ENCODE measurements around the gene ZNF76.

ZNF76 gene

DNA sequence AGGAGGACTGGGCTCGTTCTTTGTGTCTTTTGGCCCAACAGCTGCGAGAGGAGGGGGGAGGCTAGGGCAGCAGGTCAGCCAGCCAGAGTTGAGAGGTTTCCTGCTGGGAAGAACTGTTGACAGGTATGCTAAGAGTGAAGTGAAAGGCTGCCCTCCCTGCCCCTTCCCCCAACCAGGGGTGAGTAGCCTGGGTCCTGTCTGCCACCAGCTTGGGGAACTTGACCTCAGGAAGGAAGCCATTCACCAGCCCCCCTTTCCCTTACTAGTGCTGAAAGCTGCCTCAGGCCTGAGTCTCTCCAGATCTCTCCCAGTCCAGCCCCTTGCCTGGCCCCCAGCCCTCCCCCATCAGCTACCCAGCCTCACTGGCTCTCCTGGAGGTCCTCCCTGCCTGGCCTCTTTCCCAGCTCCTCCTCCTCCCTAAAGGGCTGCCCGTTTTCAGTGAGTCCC lies 20.7 kb upstream of the ZNF76 start:
- DNase-seq = no peak

GRCh38 chr6:35239581-35239980 lies 20.0 kb upstream of the ZNF76 start:
- DNase-seq = no peak

DNA sequence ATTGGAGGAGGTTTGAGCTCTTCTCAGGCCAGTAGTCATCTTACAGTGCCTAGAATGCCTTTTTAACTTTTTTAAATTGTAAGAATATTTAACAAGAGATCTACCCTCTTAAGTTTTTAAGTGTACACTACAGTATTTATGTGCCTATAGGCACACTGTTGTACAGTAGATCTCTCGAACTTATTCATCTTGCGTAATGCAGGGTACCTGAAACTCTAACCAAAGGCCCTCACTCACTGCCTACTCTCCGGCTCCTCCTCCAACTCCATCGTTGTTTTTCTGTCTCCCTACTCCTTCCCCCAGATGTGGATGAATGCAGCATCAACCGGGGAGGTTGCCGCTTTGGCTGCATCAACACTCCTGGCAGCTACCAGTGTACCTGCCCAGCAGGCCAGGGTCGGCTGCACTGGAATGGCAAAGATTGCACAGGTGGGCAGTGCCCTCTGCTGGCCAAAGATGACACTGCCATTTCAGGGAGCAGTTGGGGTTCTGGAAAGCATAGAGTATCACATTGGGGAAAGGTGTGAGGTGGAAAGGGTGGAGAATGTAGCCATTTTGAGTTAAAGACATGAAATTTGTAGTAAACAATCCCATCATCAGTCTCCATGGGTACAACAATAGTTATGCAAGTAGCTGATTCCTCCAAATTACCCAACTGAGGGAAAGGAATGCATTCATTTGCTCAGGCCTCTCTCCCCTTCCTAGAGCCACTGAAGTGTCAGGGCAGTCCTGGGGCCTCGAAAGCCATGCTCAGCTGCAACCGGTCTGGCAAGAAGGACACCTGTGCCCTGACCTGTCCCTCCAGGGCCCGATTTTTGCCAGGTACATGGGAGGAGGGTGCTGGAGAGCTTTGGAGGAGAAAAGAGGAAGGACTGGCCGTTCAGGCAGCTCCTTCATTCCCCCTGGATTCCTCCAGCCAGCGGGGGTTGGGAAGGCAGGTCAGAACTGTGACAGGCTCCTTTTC lies 18.4 kb upstream of the ZNF76 start:
- DNase-seq = peak; percentile 82

DNA sequence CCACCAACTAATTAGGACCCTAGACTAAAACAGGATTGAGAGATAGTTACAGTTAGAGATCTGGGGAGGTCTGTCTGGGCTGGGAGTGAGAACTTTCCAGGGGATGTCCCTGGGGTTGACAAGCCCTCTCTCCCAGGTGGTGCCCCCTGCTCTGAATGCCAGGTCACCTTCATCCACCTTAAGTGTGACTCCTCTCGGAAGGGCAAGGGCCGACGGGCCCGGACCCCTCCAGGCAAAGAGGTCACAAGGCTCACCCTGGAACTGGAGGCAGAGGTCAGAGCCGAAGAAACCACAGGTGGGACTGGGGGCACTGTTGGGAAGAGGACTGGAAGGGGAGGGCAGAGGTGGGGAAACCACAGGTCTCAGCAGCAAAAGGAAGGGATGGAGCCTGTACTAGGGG lies 17.0 kb upstream of the ZNF76 start:
- DNase-seq = no peak

GRCh38 chr6:35242906-35243305 lies 16.6 kb upstream of the ZNF76 start:
- no peak for DNase-seq

GRCh38 chr6:35243386-35243958 lies 16.1 kb upstream of the ZNF76 start:
- DNase-seq = no peak

DNA sequence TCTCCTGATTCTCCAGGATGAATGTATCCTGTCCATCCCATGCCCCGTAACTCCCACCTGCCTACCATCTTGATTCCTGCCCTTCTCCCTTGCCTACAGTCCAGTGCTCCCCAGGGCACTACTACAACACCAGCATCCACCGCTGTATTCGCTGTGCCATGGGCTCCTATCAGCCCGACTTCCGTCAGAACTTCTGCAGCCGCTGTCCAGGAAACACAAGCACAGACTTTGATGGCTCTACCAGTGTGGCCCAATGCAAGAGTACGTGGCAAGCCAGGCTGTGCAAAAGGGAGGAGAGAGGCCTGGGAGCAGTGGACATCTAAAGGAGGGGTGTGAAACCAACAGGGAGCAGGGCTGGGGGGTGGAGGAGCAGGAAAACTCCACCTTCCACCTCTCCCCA lies 15.0 kb upstream of the ZNF76 start:
- no peak for DNase-seq

- DNase-seq = no peak
Observed at GRCh38 chr6:35247642-35248231, 11.8 kb upstream of the ZNF76 start.

- DNase-seq = no peak
Observed at GRCh38 chr6:35248300-35248699, 11.2 kb upstream of the ZNF76 start.

GRCh38 chr6:35248965-35249364 lies 10.6 kb upstream of the ZNF76 start:
- DNase-seq = no peak

DNA sequence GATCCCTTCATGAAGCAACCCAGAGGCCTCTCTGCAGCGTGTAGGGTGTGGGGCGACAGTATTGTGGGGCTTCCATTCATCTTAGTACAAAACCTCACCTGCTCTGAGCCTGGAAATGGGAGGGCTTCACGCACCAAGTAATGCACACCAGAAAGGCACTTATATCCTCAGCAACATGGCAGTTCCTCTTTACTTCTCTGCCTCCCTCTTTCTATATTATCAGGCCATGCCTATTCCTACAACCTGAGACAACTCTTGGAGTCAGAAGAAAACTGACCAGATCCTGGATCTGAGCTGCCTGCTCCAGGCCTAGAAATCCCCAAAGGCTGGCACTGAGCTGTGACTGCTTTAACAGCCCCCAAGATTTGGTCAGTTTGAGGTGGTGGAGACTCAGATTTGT lies 7.6 kb upstream of the ZNF76 start:
- no peak for DNase-seq

GRCh38 chr6:35253249-35253648 lies 6.3 kb upstream of the ZNF76 start:
- DNase-seq = no peak

DNA sequence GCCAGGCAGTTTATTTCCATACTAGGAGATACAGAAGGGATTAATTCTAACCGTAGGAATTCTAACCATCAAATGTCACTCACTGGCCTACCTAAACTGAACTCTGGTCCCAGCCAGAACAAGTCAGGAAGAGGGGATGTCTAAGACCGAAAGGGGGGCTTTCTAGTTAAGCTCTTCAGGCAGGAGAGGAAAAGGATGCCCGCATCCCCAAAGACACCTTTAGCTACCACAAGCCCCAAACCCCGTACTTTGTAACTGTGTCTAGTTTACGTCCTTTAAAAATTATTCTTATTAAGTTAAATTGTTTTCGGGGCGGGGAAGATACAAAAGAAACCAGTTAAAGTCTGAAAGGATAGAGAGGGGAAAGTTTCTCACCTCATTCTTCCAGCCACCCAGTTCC lies 1.2 kb upstream of the ZNF76 start:
- DNase-seq = no peak

DNA sequence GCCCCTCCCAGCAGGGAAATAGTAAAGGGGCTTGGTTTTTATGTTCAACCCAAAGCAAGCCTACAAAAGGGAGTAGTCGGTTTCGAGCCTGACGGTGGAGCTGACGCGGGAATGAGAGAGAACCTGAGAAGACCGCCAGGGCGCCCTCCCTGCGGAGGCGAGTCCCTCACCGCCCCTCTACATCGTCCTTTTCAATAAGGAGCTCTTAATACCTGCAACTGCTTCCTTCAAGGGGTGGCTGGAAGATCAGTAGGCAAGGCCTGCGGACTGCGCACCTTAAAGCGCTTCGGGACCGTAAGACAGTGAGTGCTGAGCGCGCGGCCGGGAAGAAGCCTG lies 709 bp upstream of the ZNF76 start:
- DNase-seq = no peak

- peak; percentile 79 for DNase-seq
Observed at GRCh38 chr6:35259948-35260590, 534 bp downstream of the ZNF76 start.

- no peak for DNase-seq
Observed at GRCh38 chr6:35260591-35261570, 1.3 kb downstream of the ZNF76 start.

- DNase-seq = no peak
Observed at GRCh38 chr6:35262596-35262995, 3.1 kb downstream of the ZNF76 start.

GRCh38 chr6:35264550-35265274 lies 5.2 kb downstream of the ZNF76 start:
- DNase-seq = no peak

DNA sequence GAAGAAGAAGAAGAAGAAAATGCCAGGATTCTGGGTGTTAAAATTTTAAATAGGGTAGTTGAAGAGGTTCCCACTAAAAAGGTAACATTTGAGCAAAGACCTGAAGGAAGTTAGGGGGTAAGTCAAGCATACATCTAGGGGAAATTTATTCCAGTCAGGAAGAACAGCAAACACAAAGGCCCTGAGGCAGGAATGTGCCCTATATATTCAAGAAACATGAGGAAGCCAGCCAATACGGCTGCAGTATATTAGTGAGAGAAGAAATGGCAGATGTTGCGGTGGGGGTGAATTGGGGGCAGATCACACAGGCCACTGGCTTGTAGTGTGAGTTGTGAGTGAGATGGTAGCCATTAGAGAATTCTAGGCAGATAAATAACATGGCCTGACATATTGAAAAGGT lies 6.0 kb downstream of the ZNF76 start:
- no peak for DNase-seq

GRCh38 chr6:35267446-35267845 lies 7.9 kb downstream of the ZNF76 start:
- DNase-seq = no peak

DNA sequence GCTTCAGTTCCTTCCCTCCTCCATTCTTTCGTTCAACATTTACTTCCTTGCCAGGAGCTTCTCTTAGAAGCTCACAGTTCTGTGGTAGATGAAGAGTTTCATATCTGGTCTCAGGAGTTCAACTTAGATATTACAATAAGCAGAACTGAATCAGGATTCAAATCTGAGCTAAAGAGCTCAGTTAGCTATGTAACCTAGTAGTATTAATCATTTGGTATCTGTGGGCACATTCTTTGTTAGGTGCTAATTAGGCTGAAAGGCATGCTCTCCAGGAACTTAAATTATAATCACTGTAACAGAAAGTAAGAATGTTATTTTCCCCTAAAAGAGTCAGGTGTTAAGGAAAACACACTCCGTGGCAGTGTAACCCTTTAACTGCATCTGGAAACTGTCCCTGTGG lies 8.4 kb downstream of the ZNF76 start:
- no peak for DNase-seq

- no peak for DNase-seq
Observed at GRCh38 chr6:35272005-35272404, 12.5 kb downstream of the ZNF76 start.

Data from activated T-cell treated with anti-CD3 and anti-CD28 coated beads, Interleukin-2, amount 50 U/mL, for 1 hour (primary cell).